AG04450 (cell line): ENCODE results near the gene ERO1B. TPM values are rescaled to one million over a fixed set of nuclear protein-coding genes. Genes with fewer than 3 reads are reported as not detected.

Experiments used
- CTCF ChIA-PET: fragments of 300-600, 350-600 bp; formaldehyde crosslinking; extraction: SDS; loops from one replicate; lab custom pipeline; 2022; ENCODE audit warnings: antibody characterized with exemption, inconsistent platforms; lab: Charles Lee
- POLR2A ChIA-PET: fragments of 350-600 bp; formaldehyde crosslinking; extraction: SDS; loops from one replicate; lab custom pipeline; 2021; ENCODE audit warnings: antibody characterized with exemption, inconsistent platforms; lab: Yijun Ruan, JAX
- DNase-seq: peaks from one replicate; pipeline ENCODE4 v3.0.0-alpha.2; 2011; ENCODE audit warnings: low read depth, low spot score
- H3K27ac ChIP-seq: one replicate; pipeline ENCODE4 v1.5.1; 2012; ENCODE audit warnings: low read depth, low read length, control low read depth
- H3K27me3 ChIP-seq: one replicate; pipeline ENCODE4 v1.6.0; 2012; ENCODE audit warnings: low read length; ENCODE audit not compliant: control insufficient read depth, insufficient read depth
- H3K4me3 ChIP-seq: 2 replicates; pipeline ENCODE4 v1.5.1; 2011; ENCODE audit warnings: mild to moderate bottlenecking, low read depth, low read length, control low read depth
- H3K9me3 ChIP-seq: 2 replicates; pipeline ENCODE4 v1.5.1; 2012; ENCODE audit warnings: low read length; ENCODE audit not compliant: control insufficient read depth, insufficient read depth
- polyA plus RNA-seq: library from polyadenylated mRNA; depleted of rRNA; stranded (reverse); fragments of >200 nt; gene quantifications from 2 replicates; pipeline ENCODE4 v1.2.3, GENCODE V29; 2011
- TF ChIP-seq, protein P1 (sequence below): IDR thresholded peaks from 2 replicates; pipeline ENCODE4 v1.5.1; 2011; ENCODE audit warnings: low read depth, low read length, control low read depth, inconsistent platforms

Gene ERO1B
- polyA plus RNA-seq, 1 experiment: 2.2 TPM

GRCh38 chr1:236282719-236283118 is 961 bp upstream of the ERO1B start:
- Histone ChIP-seq H3K27ac (no peak overlapping the region), H3K27me3 (peaks cover 16% of the 10 kb centered on the region), H3K4me3 (no peak overlapping the region), H3K9me3 (no peaks in the 10 kb centered on the region; the same call in 1 of the 2 replicates)
- CTCF ChIA-PET: no interaction called here
- TF ChIP-seq, protein P1, sequence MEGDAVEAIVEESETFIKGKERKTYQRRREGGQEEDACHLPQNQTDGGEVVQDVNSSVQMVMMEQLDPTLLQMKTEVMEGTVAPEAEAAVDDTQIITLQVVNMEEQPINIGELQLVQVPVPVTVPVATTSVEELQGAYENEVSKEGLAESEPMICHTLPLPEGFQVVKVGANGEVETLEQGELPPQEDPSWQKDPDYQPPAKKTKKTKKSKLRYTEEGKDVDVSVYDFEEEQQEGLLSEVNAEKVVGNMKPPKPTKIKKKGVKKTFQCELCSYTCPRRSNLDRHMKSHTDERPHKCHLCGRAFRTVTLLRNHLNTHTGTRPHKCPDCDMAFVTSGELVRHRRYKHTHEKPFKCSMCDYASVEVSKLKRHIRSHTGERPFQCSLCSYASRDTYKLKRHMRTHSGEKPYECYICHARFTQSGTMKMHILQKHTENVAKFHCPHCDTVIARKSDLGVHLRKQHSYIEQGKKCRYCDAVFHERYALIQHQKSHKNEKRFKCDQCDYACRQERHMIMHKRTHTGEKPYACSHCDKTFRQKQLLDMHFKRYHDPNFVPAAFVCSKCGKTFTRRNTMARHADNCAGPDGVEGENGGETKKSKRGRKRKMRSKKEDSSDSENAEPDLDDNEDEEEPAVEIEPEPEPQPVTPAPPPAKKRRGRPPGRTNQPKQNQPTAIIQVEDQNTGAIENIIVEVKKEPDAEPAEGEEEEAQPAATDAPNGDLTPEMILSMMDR: no peak
- no peak for DNase-seq
- POLR2A ChIA-PET: no interaction called here

DNA sequence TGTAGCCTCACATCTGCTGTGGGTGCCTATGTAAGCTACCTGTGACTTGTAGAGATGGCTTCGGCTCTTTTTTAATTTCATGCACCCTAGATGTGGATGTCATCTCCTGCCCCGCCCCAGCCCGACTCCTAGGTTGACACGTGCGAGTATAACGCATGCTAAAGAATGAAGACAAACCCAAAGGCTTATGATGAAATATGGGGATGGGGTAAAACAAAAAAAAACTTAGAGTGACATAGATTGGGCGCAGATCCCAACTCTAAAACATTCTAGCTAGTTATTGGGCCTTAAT is 613 bp upstream of the ERO1B start:
- Histone ChIP-seq H3K4me3 (peak overlapping the region; percentile 76), H3K9me3 (no peaks in the 10 kb centered on the region; the same call in 1 of the 2 replicates), H3K27me3 (peaks cover 14% of the 10 kb centered on the region), H3K27ac (no peak overlapping the region)
- POLR2A ChIA-PET: no interaction called here
- no peak for DNase-seq
- CTCF ChIA-PET: no interaction called here
- TF ChIP-seq, protein P1: no peak

DNA sequence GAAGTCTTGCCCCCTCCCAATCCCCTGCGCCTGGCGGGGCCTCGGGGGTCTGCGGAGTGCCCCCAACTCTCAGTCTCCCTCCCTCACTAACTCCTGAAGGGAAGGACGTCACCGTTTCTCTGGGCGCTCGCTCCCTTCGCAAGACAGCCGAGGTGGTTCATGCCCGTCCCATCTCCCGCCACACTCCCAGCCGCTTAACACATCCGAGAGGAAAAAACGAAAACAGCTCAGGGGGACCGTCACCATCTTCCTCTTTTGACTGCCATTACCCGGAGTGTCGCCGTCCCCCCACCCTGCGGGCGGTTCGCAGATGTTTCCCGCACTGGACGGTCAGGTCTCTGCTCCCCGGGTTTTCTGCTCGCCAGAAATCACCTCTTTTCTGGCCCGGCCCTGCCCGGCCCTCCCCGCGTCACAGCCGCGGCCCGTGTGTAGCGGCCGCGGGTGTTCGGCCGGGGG is 532 bp downstream of the ERO1B start:
- POLR2A ChIA-PET: interaction anchor here (1.2 kb wide), 1 partner anchor 140 kb away, joined by 3 read pairs; no protein-coding TSS in a partner anchor
- CTCF ChIA-PET: no interaction called here
- DNase-seq: no peak
- Histone ChIP-seq H3K4me3 (peak overlapping the region; percentile 76), H3K9me3 (no peaks in the 10 kb centered on the region; the same call in 1 of the 2 replicates), H3K27me3 (peaks cover 17% of the 10 kb centered on the region), H3K27ac (no peak overlapping the region)
- TF ChIP-seq, protein P1: no peak

GRCh38 chr1:236280438-236281197 is 1.1 kb downstream of the ERO1B start:
- POLR2A ChIA-PET: interaction anchor here (1.2 kb wide), 1 partner anchor 139 kb away, joined by 3 read pairs; no protein-coding TSS in a partner anchor
- TF ChIP-seq, protein P1: no peak
- CTCF ChIA-PET: no interaction called here
- no peak for DNase-seq
- Histone ChIP-seq H3K27me3 (peaks cover 17% of the 10 kb centered on the region), H3K27ac (no peak overlapping the region), H3K4me3 (peak overlapping the region; percentile 76), H3K9me3 (no peaks in the 10 kb centered on the region; the same call in 1 of the 2 replicates)

DNA sequence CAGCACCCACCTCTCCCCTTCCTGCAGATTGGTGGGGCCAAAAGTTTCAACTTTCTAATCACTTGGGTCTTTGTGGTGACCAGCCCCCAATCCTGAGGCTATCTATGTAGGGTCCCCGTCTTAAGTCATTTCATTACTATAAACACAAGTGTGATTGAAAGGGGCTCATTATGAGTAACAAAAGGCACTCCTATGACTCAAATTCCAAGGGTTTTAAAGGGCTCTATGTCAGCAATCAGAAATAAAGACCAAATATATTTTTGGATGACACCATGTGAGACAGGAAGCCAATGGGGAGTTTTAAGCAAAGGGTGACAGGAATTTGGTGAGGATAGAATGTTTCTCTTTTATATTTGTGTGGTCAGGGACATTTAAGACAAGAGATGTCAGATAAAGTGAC is 6.2 kb downstream of the ERO1B start:
- ChIA-PET CTCF (no interaction called here), POLR2A (no interaction called here)

More for the DNA sequence above, 6.2 kb downstream of the ERO1B start:
- Histone ChIP-seq H3K4me3 (no peak overlapping the region), H3K9me3 (no peaks in the 10 kb centered on the region), H3K27me3 (peaks cover 3% of the 10 kb centered on the region), H3K27ac (no peak overlapping the region)
- TF ChIP-seq, protein P1: no peak
- no peak for DNase-seq
